HG03097 (cell line): ENCODE data around the gene APOLD1.
"Not testable (repeated sequence)": the region's sequence is repeated elsewhere in the genome, so short reads cannot be mapped to it uniquely, and the experiment has no call there.

Experiments used
- ATAC-seq: cut with Tn5 transposase; IDR thresholded peaks from one replicate; pipeline ENCODE4 v1.9.1; 2021; ENCODE audit not compliant: unreplicated experiment, low FRiP score

APOLD1 gene

DNA sequence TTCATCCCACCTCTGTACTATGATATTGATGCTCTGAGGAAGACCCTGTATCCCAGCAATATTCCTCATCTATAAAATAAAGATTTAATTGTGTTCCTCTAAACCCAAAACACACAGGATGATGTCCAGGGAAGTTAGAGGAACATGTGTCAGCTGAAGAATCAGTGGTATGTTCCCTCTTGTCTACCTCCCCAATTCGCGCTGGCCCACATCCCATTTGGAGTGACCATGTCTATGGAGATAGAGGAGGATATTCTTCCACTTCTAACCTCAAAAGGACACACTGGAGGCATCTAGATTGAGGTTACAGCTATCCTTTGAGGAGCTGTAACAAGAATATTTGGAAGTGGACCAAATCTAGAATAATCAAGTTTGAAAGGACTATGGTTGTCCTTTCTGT lies 1.3 kb upstream of the APOLD1 start:
- no peak for ATAC-seq

DNA sequence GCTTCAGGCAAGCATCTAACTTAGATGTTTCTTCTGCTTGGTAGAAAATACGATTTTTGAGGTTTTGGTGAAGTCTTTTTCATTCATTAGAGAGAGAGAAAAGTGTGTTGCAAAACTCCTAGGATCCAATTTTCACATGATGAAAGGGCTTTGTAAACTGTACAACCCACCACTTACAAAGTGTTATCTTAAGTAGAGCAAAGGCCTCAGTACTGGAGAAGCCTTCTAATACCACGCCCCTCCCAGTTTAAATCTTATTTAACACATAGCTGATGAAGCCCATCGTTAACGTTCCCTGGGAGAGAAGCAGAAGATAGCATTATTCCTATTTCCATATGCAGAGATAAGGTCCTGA lies 869 bp downstream of the APOLD1 start:
- ATAC-seq, result no peak

DNA sequence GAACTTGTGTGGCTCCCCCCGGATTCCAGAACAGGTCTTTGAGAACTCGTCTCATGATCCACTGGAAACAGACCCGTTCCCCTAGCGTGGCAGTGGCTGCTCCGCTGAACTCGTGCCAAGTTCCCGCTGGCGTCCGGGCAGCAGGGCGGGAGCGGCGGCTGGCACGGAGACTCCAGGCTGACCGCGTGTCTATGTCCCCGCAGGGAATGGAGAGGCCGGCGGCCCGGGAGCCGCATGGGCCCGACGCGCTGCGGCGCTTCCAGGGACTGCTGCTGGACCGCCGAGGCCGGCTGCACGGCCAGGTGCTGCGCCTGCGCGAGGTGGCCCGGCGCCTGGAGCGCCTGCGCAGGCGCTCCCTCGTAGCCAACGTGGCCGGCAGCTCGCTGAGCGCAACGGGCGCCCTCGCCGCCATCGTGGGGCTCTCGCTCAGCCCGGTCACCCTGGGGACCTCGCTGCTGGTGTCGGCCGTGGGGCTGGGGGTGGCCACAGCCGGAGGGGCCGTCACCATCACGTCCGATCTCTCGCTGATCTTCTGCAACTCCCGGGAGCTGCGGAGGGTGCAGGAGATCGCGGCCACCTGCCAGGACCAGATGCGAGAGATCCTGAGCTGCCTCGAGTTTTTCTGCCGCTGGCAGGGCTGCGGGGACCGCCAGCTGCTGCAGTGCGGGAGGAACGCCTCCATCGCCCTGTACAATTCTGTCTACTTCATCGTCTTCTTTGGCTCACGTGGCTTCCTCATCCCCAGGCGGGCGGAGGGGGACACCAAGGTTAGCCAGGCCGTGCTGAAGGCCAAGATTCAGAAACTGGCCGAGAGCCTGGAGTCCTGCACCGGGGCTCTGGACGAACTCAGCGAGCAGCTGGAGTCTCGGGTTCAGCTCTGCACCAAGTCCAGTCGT lies 1.5 kb downstream of the APOLD1 start:
- ATAC-seq, result peak; percentile 76

DNA sequence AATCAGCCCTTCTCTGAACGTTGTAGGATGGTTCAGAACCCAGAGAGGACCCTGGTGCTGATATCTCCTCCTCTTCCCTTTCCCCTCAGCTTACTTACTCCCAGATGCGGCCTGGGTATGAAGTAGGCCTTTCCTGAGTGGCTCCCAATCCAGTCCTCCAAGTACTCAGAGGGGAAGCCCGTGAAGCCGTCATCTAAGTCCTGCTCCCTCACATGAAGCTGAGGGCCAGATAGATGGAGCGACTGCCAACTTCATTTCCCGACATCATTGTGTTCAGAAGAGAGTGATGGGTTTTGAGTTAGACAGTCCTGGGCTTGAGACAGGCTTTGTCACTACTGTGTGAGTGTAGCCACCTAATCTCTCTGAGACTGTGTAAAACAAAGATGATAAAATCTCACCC lies 2.7 kb downstream of the APOLD1 start:
- ATAC-seq, result no peak

DNA sequence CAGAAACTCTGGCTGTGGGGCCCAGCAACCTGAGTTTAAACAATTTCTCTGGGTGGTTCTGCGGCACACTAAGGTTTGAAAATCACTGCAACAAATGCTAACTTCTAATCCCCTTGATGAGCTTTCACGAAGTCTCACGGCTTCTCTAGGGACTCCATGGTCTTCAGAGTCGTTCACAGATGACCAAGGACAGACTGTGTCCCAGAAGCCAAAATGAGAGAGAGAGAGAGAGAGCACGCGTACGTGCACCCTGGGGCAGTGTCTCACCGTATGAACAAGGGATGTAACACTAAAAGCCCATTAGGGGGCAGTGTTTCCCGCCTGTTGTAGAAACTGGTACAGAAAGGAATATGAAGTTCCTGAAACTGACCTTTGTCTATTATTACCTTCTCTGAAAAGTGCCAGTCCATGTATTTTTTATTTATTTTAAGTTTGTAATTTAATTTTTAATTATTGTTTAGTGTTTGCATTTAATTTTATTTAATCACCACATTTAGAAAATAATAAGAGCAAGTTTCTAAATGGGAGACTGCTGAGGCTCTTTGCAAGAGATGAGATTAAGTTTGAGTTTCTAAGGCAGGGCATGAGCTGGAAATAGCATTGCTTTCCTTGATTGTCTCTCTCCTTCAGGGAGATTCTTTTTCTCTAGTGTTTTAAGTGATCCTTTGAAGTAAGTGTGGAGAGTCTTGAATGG lies 3.4 kb downstream of the APOLD1 start:
- no peak for ATAC-seq

DNA sequence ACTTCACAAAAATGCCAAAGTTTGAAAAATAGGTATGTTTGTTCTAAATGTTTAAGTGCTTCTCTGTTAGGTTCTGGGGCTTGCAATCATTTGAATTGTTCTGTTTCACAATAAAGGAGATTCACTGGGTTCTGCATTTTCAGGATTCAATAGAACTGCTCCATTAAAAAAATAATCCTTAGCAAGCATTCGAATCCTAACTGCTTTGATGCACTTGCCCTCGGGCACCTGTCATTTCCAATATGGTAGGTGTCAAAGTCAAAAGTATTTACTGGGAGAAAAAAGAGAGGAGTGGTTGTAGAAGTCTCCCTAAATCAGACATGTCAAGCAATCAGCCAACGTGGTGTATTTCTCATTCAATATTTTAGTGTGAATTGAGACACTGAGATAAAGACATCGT lies 5.5 kb downstream of the APOLD1 start:
- ATAC-seq, result no peak

DNA sequence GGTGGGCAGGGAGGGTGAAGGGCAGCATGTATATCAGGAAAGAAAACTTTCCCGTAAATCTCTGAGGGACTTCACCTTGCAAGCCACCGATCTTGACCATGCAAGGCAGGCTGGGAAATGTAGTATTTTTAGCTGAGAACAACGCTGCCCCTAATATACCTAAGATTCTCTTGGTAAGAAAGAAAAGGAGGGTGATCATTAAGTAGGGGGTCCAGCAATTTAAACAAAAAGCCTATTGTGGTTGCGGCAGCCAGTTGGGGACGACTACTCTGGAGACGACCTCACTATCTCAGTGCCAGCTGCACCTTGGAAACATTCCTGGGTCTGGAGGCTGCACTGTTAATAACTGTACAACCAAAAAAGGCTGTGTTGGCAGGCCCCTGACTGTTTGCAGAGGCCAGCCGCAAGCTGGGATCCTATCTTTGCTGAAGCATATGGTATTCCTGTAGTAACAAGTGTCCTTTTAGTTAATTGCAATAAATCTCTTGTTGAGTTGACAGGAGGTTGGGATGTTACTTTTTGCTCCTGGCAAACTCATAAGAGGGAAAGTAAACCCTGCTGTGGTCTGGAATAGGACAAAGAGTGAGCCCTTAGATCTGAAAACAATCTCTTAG lies 6.4 kb downstream of the APOLD1 start:
- ATAC-seq, result no peak

DNA sequence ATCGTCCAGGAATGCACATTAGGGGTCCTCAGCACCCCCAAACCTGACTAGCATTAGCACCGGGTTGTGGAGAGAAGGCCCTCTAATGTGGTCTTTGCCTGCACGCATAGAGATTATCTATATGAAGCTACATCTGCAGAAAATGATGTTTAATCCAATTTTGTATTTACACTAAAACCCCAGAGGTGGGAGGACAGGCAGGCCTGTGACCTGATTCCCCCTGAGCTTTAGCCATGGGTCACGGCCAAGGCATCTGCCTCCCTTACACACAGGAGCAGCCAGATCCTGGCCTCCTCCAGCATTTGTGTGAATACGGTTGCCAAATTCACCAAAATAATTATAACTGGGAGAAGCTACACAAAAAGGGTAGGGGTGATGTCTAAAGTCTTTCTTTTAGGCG lies 7.0 kb downstream of the APOLD1 start:
- no peak for ATAC-seq

DNA sequence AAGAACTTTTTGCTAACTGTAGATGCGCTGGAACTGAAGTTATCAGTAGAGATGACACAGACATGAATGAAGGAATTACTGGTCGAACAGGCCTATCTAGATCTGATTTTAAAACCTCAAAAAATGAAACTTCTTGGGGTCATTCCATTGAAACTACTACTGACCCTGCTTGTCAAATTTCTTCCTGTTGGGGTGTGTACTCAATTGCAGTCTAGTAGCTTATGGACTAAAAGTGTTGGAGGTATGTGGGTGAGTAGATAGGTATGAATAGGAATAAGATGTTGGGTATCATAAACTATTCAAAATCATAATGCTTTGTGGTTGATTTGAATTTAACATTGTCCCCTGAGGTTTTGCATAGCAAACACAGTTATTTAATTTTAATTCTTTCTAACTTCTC lies 9.2 kb downstream of the APOLD1 start:
- ATAC-seq, result no peak

DNA sequence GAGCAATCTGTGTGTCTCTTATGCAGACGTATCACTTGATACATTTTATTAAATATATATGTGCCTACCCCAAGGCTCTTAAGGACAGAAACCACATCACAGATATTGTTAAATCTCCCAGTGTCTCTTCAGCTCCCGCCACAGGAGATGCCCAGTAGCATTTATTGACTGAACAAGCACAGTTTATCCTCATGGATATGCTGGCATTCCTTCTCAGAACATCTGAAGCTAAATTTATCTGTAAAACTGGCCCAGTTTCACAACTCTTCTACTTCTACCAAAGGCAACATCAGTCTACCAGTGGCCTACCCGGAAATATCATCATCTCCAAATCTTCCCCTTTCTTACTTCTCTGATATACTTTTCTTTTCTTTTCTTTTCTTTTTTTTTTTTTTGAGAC lies 10.7 kb downstream of the APOLD1 start:
- ATAC-seq, result no peak

DNA sequence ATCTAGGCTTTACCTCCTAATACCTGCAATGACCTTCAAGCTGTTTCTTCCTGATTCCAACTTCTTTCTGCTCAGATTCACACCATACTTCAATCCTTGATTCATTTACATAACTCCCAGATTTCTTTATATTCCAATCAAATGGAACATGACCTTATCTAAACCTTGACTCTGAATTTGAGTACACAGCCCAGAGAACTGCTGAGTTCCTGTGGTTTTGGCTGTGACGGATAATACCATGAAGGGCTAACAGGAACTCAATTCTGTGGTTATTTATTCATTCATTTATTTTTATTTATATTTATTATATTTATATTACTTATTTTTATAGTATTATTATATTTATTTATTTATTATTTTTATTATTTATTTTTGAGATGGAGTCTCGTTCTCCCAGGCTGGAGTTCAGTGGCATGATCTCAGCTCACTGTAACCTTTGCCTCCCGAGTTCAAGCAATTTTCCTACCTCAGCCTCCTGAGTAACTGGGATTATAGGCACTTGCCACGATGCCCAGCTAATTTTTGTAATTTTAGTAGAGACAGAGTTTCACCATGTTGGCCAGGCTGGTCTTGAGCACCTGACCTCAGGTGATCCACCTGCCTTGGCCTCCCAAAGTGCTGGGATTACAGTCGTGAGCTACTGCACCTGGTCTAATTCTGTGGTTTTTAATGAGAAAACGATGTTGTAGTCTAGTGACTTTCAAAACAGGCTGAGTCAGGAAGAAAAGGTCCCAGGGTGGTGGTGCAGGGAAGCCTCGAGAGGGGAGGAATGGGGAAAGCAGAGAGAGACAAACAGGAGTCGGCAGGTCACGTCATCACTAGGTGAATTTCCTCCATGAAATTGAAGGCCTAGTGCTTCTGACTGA lies 11.7 kb downstream of the APOLD1 start:
- no peak for ATAC-seq

DNA sequence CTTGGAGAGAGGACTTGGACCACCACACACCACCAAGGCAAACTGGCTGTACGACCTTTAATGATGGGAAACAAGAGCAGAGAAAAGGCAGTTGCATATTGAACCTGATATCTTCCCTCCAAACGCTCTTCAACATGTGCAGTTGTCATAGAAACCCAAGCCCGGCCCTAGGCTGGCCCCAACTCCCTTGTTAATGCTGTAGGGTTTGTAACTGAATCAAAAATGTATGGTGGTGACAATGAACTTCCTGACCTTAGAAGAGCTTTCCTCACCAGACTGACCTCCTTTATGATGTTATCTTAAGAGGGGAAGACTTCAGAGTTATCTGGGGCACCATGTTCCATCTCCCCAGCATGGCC lies 12.3 kb downstream of the APOLD1 start:
- ATAC-seq, result no peak

DNA sequence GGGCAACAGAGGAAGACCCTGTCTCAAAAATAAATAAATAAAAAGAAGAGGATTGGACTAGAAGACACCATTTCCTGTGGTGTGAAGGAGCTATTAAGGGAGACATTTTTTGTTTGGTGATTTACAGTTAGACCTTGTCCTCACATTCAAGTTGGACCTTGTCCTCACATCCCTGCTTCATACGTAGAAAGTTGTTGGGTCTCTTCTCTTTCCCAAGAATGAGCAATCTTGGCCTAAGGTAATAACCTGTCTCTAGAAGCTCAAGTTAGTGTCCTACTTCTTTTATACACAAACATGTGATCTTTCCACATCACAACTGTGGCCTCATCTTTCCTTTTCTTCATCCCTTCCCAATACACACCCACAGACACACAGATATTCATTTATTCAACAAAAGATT lies 13.0 kb downstream of the APOLD1 start:
- no peak for ATAC-seq

DNA sequence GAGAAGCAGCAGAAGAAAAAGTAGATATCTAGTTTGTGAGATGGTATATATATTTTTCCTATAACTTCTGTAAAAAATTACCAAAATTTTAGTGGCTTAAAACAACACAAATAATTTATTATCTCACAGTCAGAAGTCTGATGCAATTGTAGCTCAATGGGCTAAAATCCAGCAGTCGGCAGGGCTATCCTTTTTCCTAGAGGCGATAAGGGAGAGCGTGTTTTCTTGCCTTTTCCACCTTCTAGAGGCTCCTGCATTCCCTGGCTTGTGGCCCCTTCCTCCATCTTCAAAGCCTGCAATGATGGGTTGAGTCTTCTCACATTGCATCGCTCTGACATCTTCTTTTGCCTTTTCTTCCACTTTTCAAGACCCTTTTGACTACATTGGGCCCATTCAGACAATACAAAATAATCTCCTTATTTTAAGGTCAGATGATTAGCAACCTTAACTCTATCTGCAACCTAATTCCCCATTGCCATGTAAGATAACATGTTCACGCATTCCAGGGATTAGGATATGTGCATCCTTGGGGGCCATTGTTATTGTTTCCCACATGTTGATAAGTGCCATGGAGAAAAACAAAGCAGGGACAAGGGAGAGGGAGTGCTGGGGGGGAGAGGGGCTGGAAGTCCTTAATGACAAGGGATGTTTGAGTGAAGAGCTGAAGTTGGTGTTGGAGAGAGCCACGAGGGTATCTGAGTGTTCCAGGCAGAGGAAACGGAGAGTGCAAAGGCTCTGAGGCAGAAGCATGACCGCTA lies 13.9 kb downstream of the APOLD1 start:
- no peak for ATAC-seq

DNA sequence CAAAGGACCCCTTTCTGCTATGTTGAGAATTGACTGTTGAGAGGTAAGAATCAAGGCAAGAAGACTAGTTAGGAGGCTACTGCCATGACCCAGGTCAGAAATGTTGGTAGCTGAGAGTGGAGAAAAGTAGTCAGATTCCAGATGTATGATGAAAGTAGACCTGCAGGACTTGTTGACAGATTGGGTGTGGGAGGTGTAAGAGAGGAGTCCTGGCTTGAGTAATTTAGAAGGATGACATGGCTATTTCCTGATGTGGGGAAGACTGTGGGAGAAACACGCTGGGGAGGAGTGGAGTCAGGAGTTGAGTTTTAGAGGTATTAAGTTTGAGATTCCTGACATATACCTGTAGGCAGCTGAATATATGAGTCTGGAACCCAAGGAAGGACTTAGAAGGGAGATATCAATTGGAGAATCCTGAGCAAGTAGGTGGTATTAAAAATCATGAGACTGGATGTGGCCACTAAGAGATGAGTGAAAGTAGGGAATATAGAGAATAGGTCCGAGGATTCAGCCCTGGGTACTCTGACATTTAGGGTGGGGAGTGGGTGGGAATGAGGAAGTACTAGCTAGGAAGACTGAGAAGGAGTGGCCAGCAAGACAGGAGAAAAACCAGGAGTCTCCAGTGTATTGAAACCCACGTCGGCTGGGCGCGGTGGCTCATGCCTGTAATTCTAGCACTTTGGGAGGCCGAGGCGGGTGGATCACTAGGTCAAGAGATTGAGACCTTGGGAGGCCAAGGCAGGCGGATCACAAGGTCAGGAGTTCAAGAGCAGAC lies 15.1 kb downstream of the APOLD1 start:
- ATAC-seq, result no peak

DNA sequence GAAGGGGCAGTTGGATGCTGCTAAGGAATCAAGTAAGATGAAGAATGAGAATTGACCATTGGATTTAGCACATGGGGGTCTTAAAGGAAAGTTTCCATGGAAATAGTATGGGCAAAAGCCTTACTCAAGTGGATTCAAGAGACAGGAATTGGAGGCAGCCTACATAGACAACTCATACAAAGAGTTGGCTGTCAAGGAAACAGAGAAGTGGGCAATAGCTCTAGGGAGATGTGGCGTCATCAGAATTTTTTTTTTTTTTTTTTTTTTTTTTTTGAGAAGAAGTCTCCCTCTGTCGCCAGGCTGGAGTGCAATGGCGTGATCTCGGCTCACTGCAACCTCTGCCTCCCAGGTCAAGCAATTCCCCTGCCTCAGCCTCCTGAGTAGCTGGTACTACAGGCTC lies 16.2 kb downstream of the APOLD1 start:
- not testable (repeated sequence) for ATAC-seq

DNA sequence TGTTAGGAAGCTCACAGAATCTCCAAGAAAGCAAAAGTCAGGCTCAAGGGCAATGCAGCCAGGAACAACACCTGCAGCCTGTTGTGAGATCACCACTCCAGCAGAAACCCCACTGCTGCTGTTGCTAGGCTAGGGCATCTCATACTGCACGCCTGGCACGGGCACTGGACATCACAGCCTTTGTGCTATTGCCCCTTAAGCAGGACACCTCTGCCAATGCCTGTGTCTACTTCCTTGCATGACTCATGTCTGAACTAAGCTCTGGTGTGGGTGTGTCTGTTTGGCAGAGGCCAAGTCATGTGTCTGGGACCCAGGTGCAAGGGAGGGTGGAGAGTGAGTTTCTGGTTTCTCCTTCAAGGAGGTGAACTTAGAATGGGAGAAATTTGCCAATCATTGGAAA lies 17.7 kb downstream of the APOLD1 start:
- ATAC-seq, result peak; percentile 64

DNA sequence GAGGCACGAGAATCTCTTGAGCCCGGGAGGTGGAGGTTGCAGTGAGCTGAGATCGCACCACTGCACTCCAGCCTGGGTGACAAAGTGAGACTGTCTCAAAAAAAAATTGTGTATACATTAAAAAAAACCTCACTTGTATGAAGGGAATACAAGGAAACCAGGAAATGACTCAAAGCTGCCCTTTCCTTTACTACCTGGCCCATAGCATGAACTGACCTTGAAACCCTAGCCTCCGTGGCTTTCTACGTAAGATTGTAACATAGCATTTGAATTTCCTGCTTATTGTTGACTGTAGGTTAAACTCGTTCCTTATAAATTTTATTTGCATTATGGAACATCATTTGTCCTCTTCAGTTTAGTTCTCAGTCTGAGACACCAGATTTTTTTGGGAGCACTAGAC lies 18.6 kb downstream of the APOLD1 start:
- no peak for ATAC-seq

DNA sequence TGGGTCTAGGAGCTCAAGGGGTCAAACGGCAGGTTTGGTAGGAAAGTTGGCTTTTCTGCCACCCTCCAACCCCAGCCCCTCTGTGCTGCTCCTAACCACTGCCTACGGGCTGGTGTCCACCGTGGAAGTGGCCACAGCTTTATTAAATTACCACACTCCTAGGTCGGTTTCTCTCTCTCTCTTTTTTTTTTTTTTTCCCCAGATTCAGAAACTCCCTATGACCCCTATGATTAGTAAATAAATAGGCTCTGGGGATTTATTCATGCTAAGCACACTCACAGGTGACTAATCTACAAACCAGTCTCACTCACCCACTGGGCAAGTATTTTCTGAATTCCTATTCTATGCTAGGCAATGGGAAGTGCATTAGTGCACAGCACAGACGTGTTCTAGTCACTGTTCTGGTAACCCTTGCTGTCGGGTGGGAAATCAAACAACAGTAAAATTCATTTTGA lies 19.0 kb downstream of the APOLD1 start:
- ATAC-seq, result no peak
